IPS-18c (cell line): Measurements from ENCODE around the gene DPH2.
A peak's percentile ranks its signal among the peaks of the same experiment; 100 is the strongest.

Experiments
- H3K4me3 ChIP-seq: 2 replicates; pipeline ENCODE4 v1.7.0; 2013; ENCODE audit warnings: low read depth, mild to moderate bottlenecking, low read length, moderate library complexity; ENCODE audit not compliant: insufficient read depth
- H3K9me3 ChIP-seq: one replicate; pipeline ENCODE4 v1.6.1; 2013; ENCODE audit warnings: mild to moderate bottlenecking, low read length, moderate library complexity; ENCODE audit not compliant: control insufficient read depth, insufficient read depth

DPH2 gene

DNA sequence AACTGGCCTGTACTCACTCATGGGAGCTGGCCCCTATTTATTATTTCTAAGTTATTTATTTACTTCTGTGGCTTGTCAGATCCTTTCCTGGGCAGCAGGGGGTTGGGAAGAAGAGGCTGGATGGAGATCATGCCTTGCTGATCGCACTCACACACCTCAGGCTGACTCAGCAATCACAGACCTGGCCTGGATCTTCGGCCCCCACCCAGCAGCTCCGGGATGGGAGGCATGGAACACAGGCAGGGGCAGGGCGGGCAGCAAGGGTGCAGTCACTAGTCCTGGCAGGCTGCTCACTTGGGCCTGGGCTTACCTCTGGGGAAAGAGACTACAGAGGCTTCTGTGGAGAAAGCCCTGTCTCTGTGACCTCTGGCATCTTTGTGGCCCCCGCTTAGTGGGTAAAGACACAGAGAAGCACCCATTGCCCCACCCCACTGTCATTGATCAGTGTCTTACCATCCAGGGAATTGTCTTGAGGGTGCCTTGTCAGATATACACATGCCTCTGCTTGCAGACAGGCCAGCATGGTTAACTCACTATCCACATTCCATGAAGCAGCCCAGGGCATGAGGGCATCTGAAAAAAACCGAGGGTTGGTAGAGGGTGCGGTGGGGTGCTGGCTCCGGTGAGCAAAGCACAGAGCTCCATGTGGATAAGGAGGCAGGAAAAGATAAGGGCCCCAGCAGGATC, 32.5 kb upstream of the DPH2 start:
- Histone ChIP-seq H3K4me3 (no peak overlapping the region), H3K9me3 (no peaks in the 10 kb centered on the region)

GRCh38 chr1:43938383-43938782, 31.4 kb upstream of the DPH2 start:
- H3K9me3 ChIP-seq, result no peaks in the 10 kb centered on the region

GRCh38 chr1:43938892-43939587, 30.8 kb upstream of the DPH2 start:
- 0 out of 2 replicates have a peak overlapping the region, but pooled peaks have one; percentile 20 for H3K4me3 ChIP-seq
- no peaks in the 10 kb centered on the region for H3K9me3 ChIP-seq

More at GRCh38 chr1:43938383-43938782, 31.4 kb upstream of the DPH2 start:
- no peak overlapping the region for H3K4me3 ChIP-seq

DNA sequence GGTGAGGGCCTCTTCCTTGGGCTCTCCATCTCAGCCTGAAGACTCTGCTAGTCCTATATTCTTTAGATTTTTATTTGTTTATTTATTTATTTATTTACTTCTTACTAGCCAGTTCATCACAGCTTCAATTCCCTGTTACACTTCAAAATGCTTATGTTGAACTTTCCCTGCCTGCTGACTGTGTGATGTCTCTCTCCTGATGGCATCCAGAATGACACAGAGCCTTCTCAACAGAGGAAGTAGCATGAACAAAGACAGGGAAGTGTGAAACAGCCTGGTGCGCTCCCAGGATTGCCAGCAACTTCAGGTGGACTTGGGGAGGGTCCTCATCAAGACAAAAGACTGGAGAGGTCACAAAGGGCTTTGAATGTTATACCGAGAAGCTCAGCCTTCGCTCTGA, 27.4 kb upstream of the DPH2 start:
- H3K9me3 ChIP-seq, result peaks cover 2% of the 10 kb centered on the region
- H3K4me3 ChIP-seq, result no peak overlapping the region

- peaks cover 2% of the 10 kb centered on the region for H3K9me3 ChIP-seq
- no peak overlapping the region for H3K4me3 ChIP-seq
Measured at GRCh38 chr1:43944860-43945259, 24.9 kb upstream of the DPH2 start.

GRCh38 chr1:43945674-43946235, 24.1 kb upstream of the DPH2 start:
- Histone ChIP-seq H3K9me3 (peaks cover 2% of the 10 kb centered on the region), H3K4me3 (peak overlapping the region; percentile 78; the same call in 1 of the 2 replicates)

- Histone ChIP-seq H3K9me3 (peaks cover 2% of the 10 kb centered on the region), H3K4me3 (peak within 1 kb of the TSS; percentile 78)
Measured at GRCh38 chr1:43946236-43947060, 23.4 kb upstream of the DPH2 start, which contains the start of gene IPO13. TSS of gene IPO13 (plus strand) at chr1:43946950. CDS start at chr1:43947601, 651 bp downstream.

GRCh38 chr1:43947061-43947873, 22.5 kb upstream of the DPH2 start:
- H3K9me3 ChIP-seq, result peaks cover 2% of the 10 kb centered on the region
- peak overlapping the region; percentile 78 for H3K4me3 ChIP-seq

- peak overlapping the region; percentile 78 for H3K4me3 ChIP-seq
- peaks cover 2% of the 10 kb centered on the region for H3K9me3 ChIP-seq
Measured at GRCh38 chr1:43947874-43948437, 21.9 kb upstream of the DPH2 start.

GRCh38 chr1:43949678-43950077, 20.1 kb upstream of the DPH2 start:
- peaks cover 2% of the 10 kb centered on the region for H3K9me3 ChIP-seq
- H3K4me3 ChIP-seq, result no peak overlapping the region

- H3K4me3 ChIP-seq, result no peak overlapping the region
- no peaks in the 10 kb centered on the region for H3K9me3 ChIP-seq
Measured at GRCh38 chr1:43951021-43951985, 18.5 kb upstream of the DPH2 start.

- Histone ChIP-seq H3K9me3 (no peaks in the 10 kb centered on the region), H3K4me3 (no peak overlapping the region)
Measured at GRCh38 chr1:43952731-43953346, 17.0 kb upstream of the DPH2 start.

DNA sequence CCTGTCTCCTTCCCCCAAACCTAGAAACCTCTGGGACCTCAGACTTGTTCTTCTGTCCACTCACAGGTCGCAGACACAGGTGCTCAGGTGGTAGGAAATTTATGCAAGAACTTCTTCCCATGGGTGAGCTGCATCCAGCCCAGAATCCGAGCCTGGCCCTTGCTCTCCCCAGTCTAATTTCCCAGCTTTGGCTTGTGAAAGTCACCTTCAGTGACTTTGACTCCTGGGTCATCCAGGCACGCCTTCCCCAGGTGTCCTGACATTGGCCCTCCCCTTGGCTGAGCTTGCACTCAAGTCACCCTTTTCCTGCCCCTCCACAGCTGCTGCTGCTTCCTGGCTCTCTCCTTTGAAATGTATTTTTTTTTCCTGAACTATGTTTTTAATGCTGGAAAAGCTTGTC, 16.4 kb upstream of the DPH2 start:
- H3K4me3 ChIP-seq, result no peak overlapping the region
- no peaks in the 10 kb centered on the region for H3K9me3 ChIP-seq

DNA sequence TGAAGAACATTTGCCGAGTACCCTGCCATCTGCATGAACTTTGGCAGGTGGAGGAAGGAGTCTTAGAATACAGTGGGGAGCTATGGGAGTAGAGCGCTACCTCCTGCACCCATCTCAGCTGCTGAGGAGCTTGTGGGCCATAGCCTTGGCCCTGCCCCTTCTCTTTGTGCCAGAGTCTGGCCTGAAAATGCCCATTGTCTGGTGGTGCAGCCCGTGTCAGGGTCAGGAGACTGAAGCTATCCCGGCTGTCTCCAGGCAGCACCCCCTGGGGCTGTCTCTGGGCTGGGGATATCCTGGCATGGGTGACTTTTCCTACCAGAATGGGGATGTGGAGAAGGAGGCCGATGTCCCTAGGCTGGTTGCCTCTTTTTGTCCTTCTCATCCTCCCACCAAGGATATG, 15.8 kb upstream of the DPH2 start:
- Histone ChIP-seq H3K4me3 (no peak overlapping the region), H3K9me3 (no peaks in the 10 kb centered on the region)

- Histone ChIP-seq H3K4me3 (no peak overlapping the region), H3K9me3 (no peaks in the 10 kb centered on the region)
Measured at GRCh38 chr1:43956234-43956633, 13.6 kb upstream of the DPH2 start.
